Ishikawa (cell line): ENCODE measurements around the gene TUBGCP6.

Experiments
- REST ChIP-seq: IDR thresholded peaks from 2 replicates; pipeline ENCODE4 v1.6.1; 2012; ENCODE audit warnings: low read depth, mild to moderate bottlenecking
- TAF1 ChIP-seq: IDR thresholded peaks from 2 replicates; pipeline ENCODE4 v1.6.1; 2012; ENCODE audit warnings: low read depth, mild to moderate bottlenecking

GRCh38 chr22:50264104-50264745, 19.4 kb upstream of the TUBGCP6 start:
- TF ChIP-seq TAF1 (no peak), REST (no peak)
